HG03565 (cell line): Measurements from ENCODE around the gene RAPSN.

Source experiments
- ATAC-seq: cut with Tn5 transposase; IDR thresholded peaks from one replicate; pipeline ENCODE4 v1.9.1; 2021; ENCODE audit warnings: mild to moderate bottlenecking, moderate library complexity; ENCODE audit not compliant: unreplicated experiment

RAPSN gene

DNA sequence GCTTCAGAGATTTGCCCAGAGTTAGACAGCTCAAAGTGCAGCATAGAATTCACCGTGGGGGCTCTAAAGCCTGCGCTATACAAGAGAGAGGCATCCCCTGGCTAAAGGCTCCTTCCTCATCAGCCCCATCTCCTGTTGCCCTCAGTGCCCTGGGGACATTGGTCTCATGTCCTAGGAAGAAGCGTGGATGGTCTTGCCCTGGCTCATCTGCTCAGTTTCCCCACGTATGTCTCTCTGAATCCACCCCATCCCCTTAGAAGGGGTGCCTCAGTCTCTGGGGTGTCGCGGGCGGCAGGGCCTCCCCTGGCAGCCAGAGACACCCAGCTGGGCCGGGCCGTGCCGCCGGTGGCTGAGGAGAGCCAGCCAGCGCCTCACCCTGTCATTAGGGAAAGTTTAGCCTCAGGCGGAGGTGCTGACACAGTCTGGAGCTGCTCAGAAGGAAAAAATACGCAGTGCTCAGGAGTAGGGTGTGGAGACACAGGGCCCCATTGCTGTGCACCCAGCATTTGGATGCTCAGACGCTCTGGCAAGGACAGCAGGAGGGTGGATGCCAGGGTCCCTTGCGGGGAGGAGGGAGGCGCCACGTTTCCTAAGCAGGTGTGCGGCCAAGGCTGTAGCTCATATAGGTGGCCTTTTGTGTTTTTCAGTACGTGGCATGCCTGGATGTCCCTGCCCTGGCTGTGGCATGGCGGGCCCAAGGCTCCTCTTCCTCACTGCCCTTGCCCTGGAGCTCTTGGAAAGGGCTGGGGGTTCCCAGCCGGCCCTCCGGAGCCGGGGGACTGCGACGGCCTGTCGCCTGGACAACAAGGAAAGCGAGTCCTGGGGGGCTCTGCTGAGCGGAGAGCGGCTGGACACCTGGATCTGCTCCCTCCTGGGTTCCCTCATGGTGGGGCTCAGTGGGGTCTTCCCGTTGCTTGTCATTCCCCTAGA lies 39.2 kb downstream of the RAPSN start:
- no peak for ATAC-seq

- no peak for ATAC-seq
Measured at GRCh38 chr11:47408598-47409439, 40.1 kb downstream of the RAPSN start.

DNA sequence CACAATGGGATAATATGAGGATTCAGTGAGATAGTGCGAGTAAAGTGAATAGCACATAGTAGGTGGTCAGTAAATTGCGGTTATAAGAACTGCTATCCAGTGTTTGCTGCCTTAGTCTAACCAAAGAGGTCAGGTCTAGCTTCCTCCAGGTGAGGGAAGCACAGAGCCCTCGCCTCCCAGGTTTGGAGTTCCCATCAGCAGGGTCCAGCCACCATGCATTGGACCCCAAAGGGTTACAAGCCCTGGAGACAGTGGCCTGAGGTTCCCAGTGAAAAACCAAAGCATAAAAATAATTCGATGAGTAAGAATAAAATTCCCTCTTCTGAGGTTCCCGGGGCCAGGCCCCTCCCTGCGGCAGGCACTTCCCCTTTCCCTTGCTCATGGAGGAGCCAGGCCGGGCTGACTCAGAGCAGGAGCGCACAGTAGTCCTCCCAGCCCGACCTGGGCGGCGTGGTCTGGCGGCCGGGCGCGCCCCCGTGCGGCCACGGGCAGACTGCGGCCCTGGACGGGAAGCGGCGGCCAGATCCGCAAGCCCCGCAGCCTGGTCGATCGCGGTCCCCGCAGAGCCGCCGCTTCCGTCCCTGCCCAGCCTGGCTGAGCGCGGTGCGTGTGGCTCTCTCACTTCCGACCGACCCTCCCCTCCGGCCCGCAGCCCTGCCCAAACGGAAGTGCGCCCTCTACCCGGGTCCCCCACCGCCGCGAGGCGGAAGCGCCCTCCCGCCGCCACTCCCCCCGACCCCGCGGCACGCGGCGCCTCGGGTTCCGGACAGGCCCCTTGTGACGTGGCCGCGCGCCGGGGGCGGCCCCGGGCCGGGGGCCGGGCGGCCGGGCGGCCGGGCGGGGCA lies 41.0 kb downstream of the RAPSN start, which contains the start of gene SLC39A13:
TSS of gene SLC39A13 (plus strand) at position 845 of the 845 bp plus-strand sequence. CDS start 1,505 bp downstream, outside the sequence.
- ATAC-seq = peak; percentile 77

GRCh38 chr11:47406896-47407745 lies 41.8 kb downstream of the RAPSN start:
- no peak for ATAC-seq

DNA sequence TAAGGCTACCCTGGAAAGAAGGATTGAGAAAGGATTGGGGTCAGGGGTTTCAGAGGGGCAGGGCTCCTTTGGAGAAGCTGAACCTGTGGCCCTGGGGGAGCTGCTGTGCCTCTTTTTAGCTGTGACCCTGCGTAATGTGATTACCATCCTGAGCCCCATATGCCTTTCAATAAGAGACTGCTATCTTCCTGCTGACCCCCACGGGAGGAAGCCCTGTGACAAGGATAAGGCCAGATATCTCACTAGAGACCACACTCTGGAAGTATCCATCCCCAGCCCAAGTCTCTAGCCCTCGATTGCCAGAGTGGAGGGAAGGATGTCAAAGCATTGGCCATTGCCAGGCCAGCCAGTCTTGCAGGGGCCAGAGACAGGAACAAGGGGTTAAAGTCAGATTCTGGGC lies 45.4 kb downstream of the RAPSN start:
- ATAC-seq = no peak

DNA sequence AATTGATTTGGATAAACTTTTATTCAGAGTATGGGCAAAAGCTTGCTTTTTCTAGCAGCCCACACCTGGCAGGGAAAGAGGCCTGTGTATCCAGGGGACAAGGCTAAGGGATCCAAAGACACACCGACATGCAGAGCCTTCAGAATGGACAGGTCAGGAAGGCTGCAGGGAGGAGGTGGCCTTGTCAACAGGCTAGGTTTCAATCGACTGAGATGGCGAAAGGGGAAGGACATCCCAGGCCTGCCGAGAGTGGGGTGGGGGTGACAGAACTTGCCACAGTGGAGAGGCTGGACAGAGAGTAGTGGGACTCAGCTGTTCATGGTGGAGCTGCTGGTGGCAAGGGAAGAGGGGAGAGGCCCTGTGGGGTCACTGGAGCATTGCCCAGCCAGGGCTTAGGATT lies 45.8 kb downstream of the RAPSN start:
- no peak for ATAC-seq

DNA sequence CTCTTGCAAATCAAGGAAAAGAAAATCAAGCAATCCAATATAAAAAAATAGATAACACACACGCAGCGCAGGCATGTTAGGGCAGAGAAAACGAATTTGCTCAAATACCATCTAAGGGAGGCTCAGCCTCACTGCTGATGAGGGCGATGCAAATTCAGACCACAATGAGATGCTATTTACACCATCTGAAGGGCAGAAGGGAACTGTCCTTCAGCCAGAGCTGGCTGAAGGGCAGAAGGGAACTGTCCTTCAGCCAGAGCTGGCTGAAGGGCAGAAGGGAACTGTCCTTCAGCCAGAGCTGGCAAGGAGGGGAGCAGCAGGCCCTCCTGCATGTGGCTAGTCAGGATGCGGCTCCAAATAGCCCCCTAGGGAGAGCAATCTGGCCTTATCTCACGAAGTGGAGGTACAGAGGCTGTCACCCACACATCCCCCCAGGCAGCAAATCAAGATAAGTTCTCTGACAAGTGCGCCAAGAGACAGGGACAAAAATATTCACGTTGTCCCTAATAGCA lies 48.1 kb downstream of the RAPSN start:
- peak; percentile 72 for ATAC-seq

GRCh38 chr11:47399860-47400767 lies 48.8 kb downstream of the RAPSN start:
- ATAC-seq = no peak

- no peak for ATAC-seq
Measured at GRCh38 chr11:47398551-47398950, 50.4 kb downstream of the RAPSN start.

GRCh38 chr11:47398011-47398410 lies 50.9 kb downstream of the RAPSN start:
- no peak for ATAC-seq

GRCh38 chr11:47396049-47396320 lies 53.0 kb downstream of the RAPSN start:
- no peak for ATAC-seq

DNA sequence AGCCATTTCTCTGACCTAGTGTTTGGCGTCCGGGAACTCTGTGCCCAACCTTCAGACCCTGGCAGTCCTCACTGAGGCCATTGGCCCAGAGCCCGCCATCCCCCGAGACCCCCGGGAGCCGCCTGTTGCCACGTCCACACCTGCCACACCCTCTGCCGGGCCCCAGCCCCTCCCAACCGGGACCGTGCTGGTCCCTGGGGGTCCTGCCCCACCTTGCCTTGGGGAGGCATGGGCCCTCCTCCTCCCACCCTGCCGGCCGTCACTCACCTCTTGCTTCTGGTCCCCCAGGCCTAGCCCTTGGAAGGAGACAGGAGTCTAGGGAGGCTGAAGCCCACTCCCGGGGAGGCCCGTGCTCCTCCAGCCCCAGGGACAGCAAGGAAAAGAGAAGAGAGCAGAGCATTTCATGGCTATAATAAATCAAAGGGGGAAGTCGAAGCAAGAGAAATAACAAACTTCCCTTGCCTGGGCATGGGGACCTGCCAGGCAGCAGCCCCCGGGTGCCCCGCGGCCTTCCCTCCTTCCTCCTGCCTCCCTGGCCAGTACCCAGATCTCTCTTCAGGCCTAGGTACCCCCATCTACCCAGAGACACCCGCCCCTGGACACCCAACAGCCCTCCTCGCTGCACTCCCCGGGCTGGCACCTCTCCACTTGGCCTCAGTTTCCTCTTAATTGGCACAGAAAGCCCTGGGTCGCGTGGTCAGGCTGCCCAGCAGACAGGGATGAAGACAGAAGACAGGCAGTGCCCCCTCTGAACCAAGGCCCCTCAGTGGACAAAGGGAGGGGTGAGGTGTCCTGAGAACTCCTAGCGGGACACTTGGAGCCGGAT lies 53.5 kb downstream of the RAPSN start:
- no peak for ATAC-seq

- ATAC-seq = no peak
Measured at GRCh38 chr11:47394322-47395222, 54.4 kb downstream of the RAPSN start.

- ATAC-seq = no peak
Measured at GRCh38 chr11:47394050-47394321, 55.0 kb downstream of the RAPSN start.

- ATAC-seq = no peak
Measured at GRCh38 chr11:47393163-47394049, 55.5 kb downstream of the RAPSN start.

- ATAC-seq = no peak
Measured at GRCh38 chr11:47392546-47393162, 56.3 kb downstream of the RAPSN start.
